Lower leg skin (tissue), 4 donors: ENCODE data around the gene AIF1. TPM values are rescaled to one million over a fixed set of nuclear protein-coding genes. Genes with fewer than 3 reads are reported as not detected.

Experiments used
- DNase-seq, 2 donors: peaks; one replicate each; pipeline ENCODE4 v3.0.0-alpha.2; 2019; ENCODE audit warnings: low spot score in 2 of 2
- H3K4me3 ChIP-seq: fragments of 200-600 bp; sonication (generic); 2 replicates; pipeline ENCODE4 v1.5.1; 2017; ENCODE audit warnings: mild to moderate bottlenecking, low read depth; ENCODE audit not compliant: poor library complexity, severe bottlenecking
- CTCF ChIP-seq, 3 donors: fragments of 450-650 bp; IDR thresholded peaks; one replicate each; pipeline ENCODE4 v1.5.1; 2016; ENCODE audit warnings: antibody characterized with exemption in 3 of 3, mild to moderate bottlenecking in 3 of 3, moderate library complexity in 2 of 3
- POLR2A ChIP-seq, 2 donors: fragments of 450-650 bp; IDR thresholded peaks; one replicate each; pipeline ENCODE4 v1.6.1; 2016 to 2017; ENCODE audit warnings: antibody characterized with exemption in 2 of 2, mild to moderate bottlenecking in 1 of 2, moderate library complexity in 1 of 2
- WGBS, 2 donors: methylation state at CpG; one replicate each; pipeline ENCODE4 v1.1.5; 2018; 5-methylcytosine and 5-hydroxymethylcytosine counted together
- intact Hi-C: fragments of 100-400 bp; cut with DNase I; formaldehyde crosslinking; loops from one replicate; pipeline ENCODE4 v1.15.0; 2023; ENCODE audit warnings: low total_unique reads
- microRNA-seq, 2 donors: library from miRNA; unstranded; fragments of <30 nt; microRNA quantifications; one replicate each; pipeline ENCODE4, GENCODE V29; 2016; ENCODE audit warnings: borderline replicate concordance in 2 of 2, borderline number of aligned reads in 1 of 2
- total RNA-seq, 4 donors: library from RNA; depleted of rRNA; stranded (reverse); fragments of >200 nt; gene quantifications; one replicate each; pipeline ENCODE4 v1.1.0, GENCODE V29; 2016

The AIF1 gene
- total RNA-seq, 4 donors from 2014 or later: 4.8 to 13.7 (median 7.2) TPM

- H3K4me3 ChIP-seq: peak within 1 kb of the TSS; percentile 72
- no peak for TF ChIP-seq CTCF (IDR thresholded peaks at IDR 0.05)
- TF ChIP-seq POLR2A (IDR thresholded peaks at IDR 0.05): no peak
- DNase-seq: peak; percentile 99 to 100
- WGBS, 2 donors: 0 to 1% methylated on average over 55 to 62 of the region's 63 CpGs
- intact Hi-C loops: no loop called here
Measured at GRCh38 chr6:31665501-31666336, 50.7 kb downstream of the AIF1 start, which contains the start of gene CSNK2B. TSS of gene CSNK2B (plus strand) at chr6:31666080. CDS start at chr6:31666832, 752 bp downstream.

GRCh38 chr6:31666337-31666965, 51.4 kb downstream of the AIF1 start:
- intact Hi-C loops: no loop called here
- H3K4me3 ChIP-seq: peak overlapping the region; percentile 72
- DNase-seq: no peak
- 2 to 3% methylated on average over 15 of the region's 15 CpGs for WGBS, 2 donors
- TF ChIP-seq CTCF (IDR thresholded peaks at IDR 0.05): no peak
- no peak for TF ChIP-seq POLR2A (IDR thresholded peaks at IDR 0.05)

Small RNA genes within 50 kb of the gene (microRNA-seq; reads per million reads assigned to microRNA genes)
- gene MIR6832: 0 reads per million in 2 donors

Other genes with a start within 250 kb of the AIF1 start
- gene MICA, start 211.6 kb upstream of the AIF1 start, total RNA-seq: 10 to 100 TPM in 3 of 4 donors, 1 to 10 TPM in 1; 7.7 to 21.7 (median 13.9) TPM
- 1 to 10 TPM in 2 of 4 donors, under 1 TPM in 2; 0.61 to 2.6 (median 1.2) TPM for gene MICB, start 117.1 kb upstream of the AIF1 start, total RNA-seq
- not detected for gene MCCD1, start 86.3 kb upstream of the AIF1 start, total RNA-seq
- gene DDX39B, start 73.2 kb upstream of the AIF1 start, total RNA-seq: 100 to 1,000 TPM; 176 to 355 (median 238) TPM
- gene ATP6V1G2, start 68.6 kb upstream of the AIF1 start, total RNA-seq: 1 to 10 TPM in 1 of 4 donors, under 1 TPM in 1, not detected in 2; 0.46 to 1.3 TPM
- 10 to 100 TPM; 25.2 to 44.4 (median 28.5) TPM for gene NFKBIL1, start 67.6 kb upstream of the AIF1 start, total RNA-seq
- not detected for gene LTA, start 42.9 kb upstream of the AIF1 start, total RNA-seq
- 1 to 10 TPM in 1 of 4 donors, under 1 TPM in 3; 0.38 to 1.4 (median 0.59) TPM for gene TNF, start 39.7 kb upstream of the AIF1 start, total RNA-seq
- gene LTB, start 32.8 kb upstream of the AIF1 start, total RNA-seq: 1 to 10 TPM in 1 of 4 donors, not detected in 3; 1.1 TPM
- gene LST1, start 29.0 kb upstream of the AIF1 start, total RNA-seq: 1 to 10 TPM; 1.6 to 7.0 (median 4.4) TPM
- gene NCR3, start 22.2 kb upstream of the AIF1 start, total RNA-seq: not detected
- gene PRRC2A, start 5.5 kb downstream of the AIF1 start, total RNA-seq: 100 to 1,000 TPM in 1 of 4 donors, 10 to 100 TPM in 3; 57.4 to 131 (median 73.7) TPM
- 100 to 1,000 TPM; 255 to 338 (median 287) TPM for gene BAG6, start 37.4 kb downstream of the AIF1 start, total RNA-seq
- 1 to 10 TPM; 1.7 to 7.2 (median 2.5) TPM for gene APOM, start 40.7 kb downstream of the AIF1 start, total RNA-seq
- 10 to 100 TPM; 35.8 to 39.9 (median 37.2) TPM for gene C6orf47, start 45.5 kb downstream of the AIF1 start, total RNA-seq
- gene GPANK1, start 49.8 kb downstream of the AIF1 start, total RNA-seq: 10 to 100 TPM; 22.3 to 32.5 (median 24.3) TPM
- 100 to 1,000 TPM; 328 to 447 (median 416) TPM for gene CSNK2B, start 50.8 kb downstream of the AIF1 start, total RNA-seq
- gene LY6G5B, start 54.7 kb downstream of the AIF1 start, total RNA-seq: 10 to 100 TPM in 1 of 4 donors, 1 to 10 TPM in 3; 4.2 to 21.3 (median 7.1) TPM
- gene LY6G5C, start 65.8 kb downstream of the AIF1 start, total RNA-seq: 1 to 10 TPM in 1 of 4 donors, not detected in 3; 1.6 TPM
- gene ABHD16A, start 88.1 kb downstream of the AIF1 start, total RNA-seq: 10 to 100 TPM; 49.9 to 61.8 (median 52.0) TPM
- not detected for gene LY6G6F, start 91.6 kb downstream of the AIF1 start, total RNA-seq
- gene LY6G6D, start 100.1 kb downstream of the AIF1 start, total RNA-seq: 1 to 10 TPM in 1 of 4 donors, not detected in 3; 9.5 TPM
- gene LY6G6C, start 106.5 kb downstream of the AIF1 start, total RNA-seq: 100 to 1,000 TPM; 189 to 513 (median 237) TPM
- 10 to 100 TPM in 1 of 4 donors, 1 to 10 TPM in 3; 6.0 to 10.5 (median 7.9) TPM for gene MPIG6B, start 108.1 kb downstream of the AIF1 start, total RNA-seq
- 100 to 1,000 TPM in 3 of 4 donors, 10 to 100 TPM in 1; 65.7 to 124 (median 106) TPM for gene DDAH2, start 114.1 kb downstream of the AIF1 start, total RNA-seq
- 100 to 1,000 TPM; 293 to 430 (median 393) TPM for gene CLIC1, start 121.3 kb downstream of the AIF1 start, total RNA-seq
- gene MSH5, start 124.8 kb downstream of the AIF1 start, total RNA-seq: 10 to 100 TPM in 3 of 4 donors, 1 to 10 TPM in 1; 7.8 to 13.8 (median 11.4) TPM
- 10 to 100 TPM; 25.3 to 80.6 (median 55.3) TPM for gene SAPCD1, start 147.4 kb downstream of the AIF1 start, total RNA-seq
- 1 to 10 TPM in 3 of 4 donors, under 1 TPM in 1; 0.49 to 4.8 (median 1.4) TPM for gene VWA7, start 162.1 kb downstream of the AIF1 start, total RNA-seq
- gene VARS1, start 180.5 kb downstream of the AIF1 start, total RNA-seq: 10 to 100 TPM; 39.2 to 53.9 (median 46.9) TPM
- 10 to 100 TPM; 24.7 to 34.5 (median 28.7) TPM for gene LSM2, start 191.7 kb downstream of the AIF1 start, total RNA-seq
- gene HSPA1L, start 200.0 kb downstream of the AIF1 start, total RNA-seq: 1 to 10 TPM; 1.3 to 2.3 (median 1.8) TPM
- gene HSPA1A, start 200.3 kb downstream of the AIF1 start, total RNA-seq: 100 to 1,000 TPM; 237 to 342 (median 321) TPM
- gene HSPA1B, start 212.5 kb downstream of the AIF1 start, total RNA-seq: 100 to 1,000 TPM; 378 to 549 (median 420) TPM
- gene NEU1, start 247.6 kb downstream of the AIF1 start, total RNA-seq: 10 to 100 TPM; 29.1 to 47.6 (median 39.6) TPM